Neural cell (in vitro differentiated cells): Measurements from ENCODE around the gene AOX1.

Experiments
- EP300 ChIP-seq: fragments of 450-650 bp; conservative IDR thresholded peaks from 2 replicates; pipeline ENCODE4 v1.6.1; 2014; ENCODE audit warnings: antibody characterized with exemption, mild to moderate bottlenecking, moderate library complexity; ENCODE audit not compliant: poor library complexity, severe bottlenecking
- EZH2 ChIP-seq: fragments of 200-600, 300-800 bp; shearing (Covaris generic), sonication (generic); IDR thresholded peaks from 2 replicates; pipeline ENCODE4 v1.6.1; 2014; ENCODE audit warnings: antibody characterized with exemption, low read length, borderline replicate concordance, mild to moderate bottlenecking; ENCODE audit not compliant: insufficient read depth, poor library complexity, severe bottlenecking
- POLR2AphosphoS5 ChIP-seq: IDR thresholded peaks from 2 replicates; pipeline ENCODE4 v1.6.1; 2012
- REST ChIP-seq: IDR thresholded peaks from 2 replicates; pipeline ENCODE4 v1.6.1; 2012; ENCODE audit warnings: borderline replicate concordance
- TAF1 ChIP-seq: IDR thresholded peaks from 2 replicates; pipeline ENCODE4 v1.6.1; 2012; ENCODE audit warnings: low read depth
- TF ChIP-seq, protein P1 (sequence below): fragments of 450-650 bp; IDR thresholded peaks from 2 replicates; pipeline ENCODE4 v1.5.1; 2014; ENCODE audit warnings: antibody characterized with exemption, mild to moderate bottlenecking, moderate library complexity; ENCODE audit not compliant: poor library complexity, severe bottlenecking

DNA sequence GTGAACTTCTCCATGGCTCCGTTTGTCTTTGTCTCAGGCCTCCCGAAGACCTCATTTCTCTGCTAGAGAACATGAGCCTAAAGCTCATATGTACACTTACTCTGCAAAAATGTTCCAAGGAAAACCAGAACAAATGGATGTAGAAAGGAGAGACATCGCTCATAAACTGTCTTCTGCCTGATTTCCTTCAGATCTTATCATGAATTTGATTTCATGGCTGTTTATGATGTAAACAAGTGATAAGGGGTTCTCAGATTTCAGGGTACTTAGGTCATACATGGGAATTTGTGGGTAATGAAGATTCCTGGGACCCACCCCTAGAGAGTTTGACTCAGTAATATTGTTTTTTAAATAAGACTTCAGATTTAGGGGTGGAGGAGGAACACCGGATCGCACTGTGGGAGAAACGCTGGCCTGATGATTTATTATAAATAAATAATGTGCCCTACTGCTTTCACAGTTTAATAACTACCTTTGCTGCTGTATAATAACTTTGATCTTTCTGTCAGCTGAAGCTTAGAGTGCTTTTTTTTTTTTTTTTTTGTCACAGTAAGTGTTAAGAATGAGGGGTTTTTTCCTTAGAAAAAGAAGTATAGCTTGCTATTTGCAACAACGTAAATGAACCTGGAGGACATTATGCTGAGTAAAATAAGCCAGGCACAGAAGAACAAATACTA is 14.9 kb downstream of the AOX1 start:
- TF ChIP-seq, protein P1, sequence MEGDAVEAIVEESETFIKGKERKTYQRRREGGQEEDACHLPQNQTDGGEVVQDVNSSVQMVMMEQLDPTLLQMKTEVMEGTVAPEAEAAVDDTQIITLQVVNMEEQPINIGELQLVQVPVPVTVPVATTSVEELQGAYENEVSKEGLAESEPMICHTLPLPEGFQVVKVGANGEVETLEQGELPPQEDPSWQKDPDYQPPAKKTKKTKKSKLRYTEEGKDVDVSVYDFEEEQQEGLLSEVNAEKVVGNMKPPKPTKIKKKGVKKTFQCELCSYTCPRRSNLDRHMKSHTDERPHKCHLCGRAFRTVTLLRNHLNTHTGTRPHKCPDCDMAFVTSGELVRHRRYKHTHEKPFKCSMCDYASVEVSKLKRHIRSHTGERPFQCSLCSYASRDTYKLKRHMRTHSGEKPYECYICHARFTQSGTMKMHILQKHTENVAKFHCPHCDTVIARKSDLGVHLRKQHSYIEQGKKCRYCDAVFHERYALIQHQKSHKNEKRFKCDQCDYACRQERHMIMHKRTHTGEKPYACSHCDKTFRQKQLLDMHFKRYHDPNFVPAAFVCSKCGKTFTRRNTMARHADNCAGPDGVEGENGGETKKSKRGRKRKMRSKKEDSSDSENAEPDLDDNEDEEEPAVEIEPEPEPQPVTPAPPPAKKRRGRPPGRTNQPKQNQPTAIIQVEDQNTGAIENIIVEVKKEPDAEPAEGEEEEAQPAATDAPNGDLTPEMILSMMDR, result no peak
- TF ChIP-seq EP300 (no peak), POLR2AphosphoS5 (no peak), REST (no peak), TAF1 (no peak), EZH2 (no peak)
